PFSK-1 (cell line): ENCODE data around the gene PRKAB2.

Source experiments
- FOXP2 ChIP-seq: optimal IDR thresholded peaks from 2 replicates; pipeline ENCODE3; 2011; ENCODE audit warnings: borderline replicate concordance, control low read depth, inconsistent platforms; ENCODE audit not compliant: insufficient read depth; ENCODE audit errors: extremely low read length, extremely low read depth
- POLR2AphosphoS5 ChIP-seq: IDR thresholded peaks from 2 replicates; pipeline ENCODE4 v1.6.1; 2012; ENCODE audit warnings: low read depth, mild to moderate bottlenecking, control low read depth, low read length, moderate library complexity
- SIN3A ChIP-seq: IDR thresholded peaks from 2 replicates; pipeline ENCODE4 v1.6.1; 2012; ENCODE audit warnings: mild to moderate bottlenecking, low read length, moderate library complexity, borderline replicate concordance; ENCODE audit not compliant: insufficient read depth
- TF ChIP-seq, protein P1 (sequence below), 2 experiments: IDR thresholded peaks; 2 replicates each; pipeline versions ENCODE4 v1.6.1 to v1.8.0; 2011 to 2012; ENCODE audit warnings: low read depth in 2 of 2, low read length in 2 of 2, control low read depth in 1 of 2, inconsistent platforms in 1 of 2, mild to moderate bottlenecking in 1 of 2, moderate library complexity in 1 of 2; ENCODE audit not compliant: insufficient read depth in 1 of 2

GRCh38 chr1:147177611-147178380 lies 5.5 kb upstream of the PRKAB2 start:
- TF ChIP-seq, protein P1, sequence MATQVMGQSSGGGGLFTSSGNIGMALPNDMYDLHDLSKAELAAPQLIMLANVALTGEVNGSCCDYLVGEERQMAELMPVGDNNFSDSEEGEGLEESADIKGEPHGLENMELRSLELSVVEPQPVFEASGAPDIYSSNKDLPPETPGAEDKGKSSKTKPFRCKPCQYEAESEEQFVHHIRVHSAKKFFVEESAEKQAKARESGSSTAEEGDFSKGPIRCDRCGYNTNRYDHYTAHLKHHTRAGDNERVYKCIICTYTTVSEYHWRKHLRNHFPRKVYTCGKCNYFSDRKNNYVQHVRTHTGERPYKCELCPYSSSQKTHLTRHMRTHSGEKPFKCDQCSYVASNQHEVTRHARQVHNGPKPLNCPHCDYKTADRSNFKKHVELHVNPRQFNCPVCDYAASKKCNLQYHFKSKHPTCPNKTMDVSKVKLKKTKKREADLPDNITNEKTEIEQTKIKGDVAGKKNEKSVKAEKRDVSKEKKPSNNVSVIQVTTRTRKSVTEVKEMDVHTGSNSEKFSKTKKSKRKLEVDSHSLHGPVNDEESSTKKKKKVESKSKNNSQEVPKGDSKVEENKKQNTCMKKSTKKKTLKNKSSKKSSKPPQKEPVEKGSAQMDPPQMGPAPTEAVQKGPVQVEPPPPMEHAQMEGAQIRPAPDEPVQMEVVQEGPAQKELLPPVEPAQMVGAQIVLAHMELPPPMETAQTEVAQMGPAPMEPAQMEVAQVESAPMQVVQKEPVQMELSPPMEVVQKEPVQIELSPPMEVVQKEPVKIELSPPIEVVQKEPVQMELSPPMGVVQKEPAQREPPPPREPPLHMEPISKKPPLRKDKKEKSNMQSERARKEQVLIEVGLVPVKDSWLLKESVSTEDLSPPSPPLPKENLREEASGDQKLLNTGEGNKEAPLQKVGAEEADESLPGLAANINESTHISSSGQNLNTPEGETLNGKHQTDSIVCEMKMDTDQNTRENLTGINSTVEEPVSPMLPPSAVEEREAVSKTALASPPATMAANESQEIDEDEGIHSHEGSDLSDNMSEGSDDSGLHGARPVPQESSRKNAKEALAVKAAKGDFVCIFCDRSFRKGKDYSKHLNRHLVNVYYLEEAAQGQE (IDR thresholded peaks at IDR 0.05; ENCODE audit: insufficient read depth in 1 of 2, low read depth in 2 of 2, low read length in 2 of 2), result no peak
- TF ChIP-seq FOXP2 (no peak), SIN3A (no peak), POLR2AphosphoS5 (no peak)
